Testis (tissue), 2 donors: Measurements from ENCODE around the gene AGTR1.

Source experiments
- POLR2A ChIP-seq: fragments of 450-650 bp; IDR thresholded peaks from one replicate; pipeline ENCODE4 v1.6.1; 2017; ENCODE audit warnings: antibody characterized with exemption, mild to moderate bottlenecking, moderate library complexity
- TF ChIP-seq, protein P1 (sequence below), 3 experiments: fragments of 450-650 bp in 2 of 3; fragments of 200-600 bp in 1 of 3; sonication (generic) in 1 of 3; IDR thresholded peaks; one replicate each; pipeline ENCODE4 v1.5.1; 2016 to 2019; ENCODE audit warnings: antibody characterized with exemption in 3 of 3, mild to moderate bottlenecking in 2 of 3, moderate library complexity in 1 of 3

DNA sequence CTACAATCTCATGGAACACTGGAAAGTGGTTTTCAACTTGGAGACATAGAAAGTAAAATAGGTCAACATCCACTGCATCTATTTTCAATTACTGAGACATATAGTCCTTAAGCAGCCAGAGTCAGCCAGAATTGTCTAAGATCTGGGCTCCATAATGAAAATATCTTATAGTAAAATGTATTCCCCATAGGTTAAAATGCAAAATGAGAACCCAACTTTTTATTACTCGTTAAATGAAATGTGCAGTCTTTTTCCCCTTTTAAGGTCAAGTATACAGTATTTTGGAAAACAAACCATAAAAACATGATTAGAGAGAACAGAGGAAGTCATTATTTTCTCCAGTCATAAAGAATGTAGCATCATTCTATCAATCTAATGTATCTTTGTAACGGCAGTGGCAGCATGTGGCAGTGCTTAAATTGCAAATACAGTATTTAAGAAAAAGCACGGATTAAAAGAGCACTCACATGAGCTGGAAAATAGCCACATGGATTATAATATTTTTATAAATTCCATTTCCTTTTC lies 65.5 kb downstream of the AGTR1 start:
- TF ChIP-seq, protein P1, sequence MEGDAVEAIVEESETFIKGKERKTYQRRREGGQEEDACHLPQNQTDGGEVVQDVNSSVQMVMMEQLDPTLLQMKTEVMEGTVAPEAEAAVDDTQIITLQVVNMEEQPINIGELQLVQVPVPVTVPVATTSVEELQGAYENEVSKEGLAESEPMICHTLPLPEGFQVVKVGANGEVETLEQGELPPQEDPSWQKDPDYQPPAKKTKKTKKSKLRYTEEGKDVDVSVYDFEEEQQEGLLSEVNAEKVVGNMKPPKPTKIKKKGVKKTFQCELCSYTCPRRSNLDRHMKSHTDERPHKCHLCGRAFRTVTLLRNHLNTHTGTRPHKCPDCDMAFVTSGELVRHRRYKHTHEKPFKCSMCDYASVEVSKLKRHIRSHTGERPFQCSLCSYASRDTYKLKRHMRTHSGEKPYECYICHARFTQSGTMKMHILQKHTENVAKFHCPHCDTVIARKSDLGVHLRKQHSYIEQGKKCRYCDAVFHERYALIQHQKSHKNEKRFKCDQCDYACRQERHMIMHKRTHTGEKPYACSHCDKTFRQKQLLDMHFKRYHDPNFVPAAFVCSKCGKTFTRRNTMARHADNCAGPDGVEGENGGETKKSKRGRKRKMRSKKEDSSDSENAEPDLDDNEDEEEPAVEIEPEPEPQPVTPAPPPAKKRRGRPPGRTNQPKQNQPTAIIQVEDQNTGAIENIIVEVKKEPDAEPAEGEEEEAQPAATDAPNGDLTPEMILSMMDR (IDR thresholded peaks at IDR 0.05), result no peak
- no peak for TF ChIP-seq POLR2A
